Measurements from ENCODE around the gene DEFB132. TPM values are rescaled to one million over a fixed set of nuclear protein-coding genes. Genes with fewer than 3 reads are reported as not detected.

DEFB132 gene, protein sequence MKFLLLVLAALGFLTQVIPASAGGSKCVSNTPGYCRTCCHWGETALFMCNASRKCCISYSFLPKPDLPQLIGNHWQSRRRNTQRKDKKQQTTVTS
- not detected in 2 replicates for total RNA-seq

DNA sequence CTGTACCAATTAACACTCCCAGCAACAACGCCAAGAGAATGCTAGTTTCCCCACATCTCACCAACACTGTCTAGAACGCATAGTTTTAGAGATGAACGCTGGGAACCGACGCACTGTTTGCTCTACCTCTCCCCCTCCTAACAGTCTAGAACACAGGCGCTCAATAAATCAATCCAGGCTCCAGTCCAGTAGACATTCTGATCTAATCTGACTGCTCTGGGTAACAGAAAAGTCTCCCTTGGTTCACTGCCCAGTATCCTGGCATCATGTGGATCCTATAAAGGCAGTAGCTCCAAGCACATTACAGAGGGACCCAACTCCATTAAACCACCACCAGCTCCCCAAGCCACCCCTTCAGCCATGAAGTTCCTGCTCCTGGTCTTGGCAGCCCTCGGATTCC, at the start of gene DEFB132:
Gene DEFB132, plus strand, starts transcription at position 306 of the 400 bp plus-strand sequence. Its CDS starts 55 bp downstream, at position 361.

DNA sequence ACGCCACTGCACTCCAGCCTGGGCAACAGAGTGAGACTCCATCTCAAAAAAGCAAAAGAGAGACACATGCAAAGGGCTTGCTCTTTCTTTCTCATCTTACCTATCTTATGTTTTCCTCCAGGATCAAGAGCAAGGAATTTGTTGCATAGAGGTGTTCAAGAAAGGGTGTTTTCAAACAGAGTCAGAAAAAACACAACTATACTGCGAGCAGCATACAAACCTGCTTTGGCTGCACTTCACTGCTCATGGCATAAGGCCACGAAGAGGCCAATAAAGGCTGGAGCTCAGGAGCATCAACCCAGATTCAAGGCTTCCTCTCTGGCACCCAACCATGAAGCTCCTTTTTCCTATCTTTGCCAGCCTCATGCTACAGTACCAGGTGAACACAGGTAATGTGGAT, 30.6 kb upstream of the DEFB132 start, which contains the start of gene DEFB129:
Gene DEFB129, plus strand, starts transcription at position 301 of the 400 bp plus-strand sequence. Its CDS starts 31 bp downstream, at position 332.

DNA sequence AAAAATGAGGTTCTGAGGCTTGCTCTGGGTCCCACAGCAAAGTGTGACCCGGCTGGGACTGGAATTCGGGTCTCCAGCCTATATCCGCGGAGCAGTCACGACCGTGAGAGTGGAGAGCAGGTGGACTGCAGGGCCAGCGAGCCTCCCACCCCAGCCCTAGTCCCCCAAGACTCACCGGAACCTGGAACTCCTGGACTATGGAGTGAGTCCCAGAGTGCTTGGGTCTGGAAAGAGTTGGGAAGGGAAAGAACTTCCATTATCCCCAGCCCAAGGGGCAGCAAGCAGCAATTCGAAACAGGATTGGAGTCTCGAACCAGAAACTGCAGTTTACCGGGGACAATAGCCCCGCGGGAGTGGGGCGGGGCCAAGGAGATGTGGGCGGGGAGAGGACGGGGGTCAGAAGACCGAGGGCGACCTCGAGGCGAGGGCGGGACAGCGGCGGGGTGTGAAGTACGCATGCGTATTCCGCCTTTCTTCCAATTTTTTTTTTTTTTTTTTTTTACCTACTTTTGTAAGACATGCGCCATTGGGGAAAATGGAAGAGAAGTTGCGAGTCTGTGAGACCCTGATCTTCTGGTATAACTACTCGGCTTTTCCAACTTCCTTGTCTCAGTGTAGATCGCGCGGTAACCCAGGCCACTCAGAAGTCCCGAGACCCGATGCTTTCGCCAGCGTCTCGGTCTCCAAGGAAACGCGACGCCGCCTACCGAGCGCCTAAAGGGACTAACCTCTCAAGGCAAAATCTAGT, 32.7 kb downstream of the DEFB132 start, which contains the start of gene C20orf96:
Gene C20orf96, minus strand, starts transcription at position 667 of the 748 bp plus-strand sequence. Its CDS starts 140 bp downstream, at position 527.

DNA sequence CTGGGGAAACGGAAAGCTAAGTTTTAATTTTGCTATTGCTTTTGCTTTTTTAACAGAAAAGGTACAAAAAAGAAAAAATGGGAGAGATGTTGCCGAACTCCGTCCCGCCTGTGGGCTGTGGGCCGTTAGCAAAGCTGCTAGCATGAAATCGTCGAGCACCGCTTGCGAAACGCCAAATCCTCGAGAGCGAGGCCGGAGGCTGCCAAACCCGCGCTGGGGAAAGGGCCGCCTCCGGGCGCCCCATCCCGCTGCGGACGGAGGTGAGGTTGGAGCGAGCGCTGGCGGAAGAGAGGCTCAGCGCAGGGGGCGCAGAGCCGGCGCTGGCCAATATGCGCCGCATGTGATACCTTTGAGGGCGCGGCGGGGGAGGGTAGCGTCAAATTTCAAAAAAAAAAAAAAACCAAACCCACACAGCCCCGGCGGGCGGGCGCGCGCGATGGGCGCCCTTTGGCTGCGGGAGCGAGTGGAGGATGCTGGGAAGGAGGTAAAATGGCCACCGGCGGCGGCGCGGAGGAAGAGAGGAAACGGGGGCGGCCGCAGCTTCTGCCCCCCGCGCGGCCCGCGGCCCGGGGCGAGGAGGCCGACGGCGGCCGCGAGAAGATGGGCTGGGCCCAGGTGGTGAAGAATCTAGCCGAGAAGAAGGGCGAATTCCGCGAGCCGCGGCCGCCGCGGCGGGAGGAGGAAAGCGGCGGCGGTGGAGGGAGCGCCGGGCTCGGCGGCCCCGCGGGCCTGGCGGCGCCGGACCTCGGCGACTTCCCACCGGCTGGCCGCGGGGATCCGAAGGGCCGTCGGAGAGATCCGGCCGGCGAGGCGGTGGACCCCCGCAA, 39.8 kb downstream of the DEFB132 start, which contains the start of gene ZCCHC3:
Gene ZCCHC3, plus strand, starts transcription at position 473 of the 827 bp plus-strand sequence. Its CDS starts 17 bp downstream, at position 490.

Other genes with a start within 250 kb of the DEFB132 start
- gene DEFB125, start 170.1 kb upstream of the DEFB132 start, total RNA-seq = not detected in 2 replicates
- gene DEFB126, start 115.1 kb upstream of the DEFB132 start, total RNA-seq = not detected in 2 replicates
- gene DEFB127, start 100.3 kb upstream of the DEFB132 start, total RNA-seq = not detected in 2 replicates
- not detected in 2 replicates for gene DEFB128, start 68.0 kb upstream of the DEFB132 start, total RNA-seq
- not detected in 2 replicates for gene DEFB129, start 30.5 kb upstream of the DEFB132 start, total RNA-seq
- 2.4 and 2.6 TPM in 2 replicates for gene C20orf96, start 33.0 kb downstream of the DEFB132 start, total RNA-seq
- 9.0 and 11.6 TPM in 2 replicates for gene ZCCHC3, start 39.8 kb downstream of the DEFB132 start, total RNA-seq
- 2.1 and 3.1 TPM in 2 replicates for gene SOX12, start 67.8 kb downstream of the DEFB132 start, total RNA-seq
- gene NRSN2, start 89.4 kb downstream of the DEFB132 start, total RNA-seq = 14.5 and 18.2 TPM in 2 replicates
- 35.8 and 82.1 TPM in 2 replicates for gene TRIB3, start 123.0 kb downstream of the DEFB132 start, total RNA-seq
- 49.4 and 54.0 TPM in 2 replicates for gene RBCK1, start 150.6 kb downstream of the DEFB132 start, total RNA-seq
- 30.3 and 38.5 TPM in 2 replicates for gene TBC1D20, start 204.8 kb downstream of the DEFB132 start, total RNA-seq